NCI-H82 treated with DMSO at 0.1 percent for 48 hours (cell line): Measurements from ENCODE around the gene HADHB.
A peak's percentile ranks its signal among the peaks of the same experiment; 100 is the strongest.
"Not testable (repeated sequence)": the region's sequence is repeated elsewhere in the genome, so short reads cannot be mapped to it uniquely, and the experiment has no call there.

Experiments
- DNase-seq: peaks from one replicate; lab custom pipeline; 2025; ENCODE audit not compliant: unreplicated experiment; lab: John Stamatoyannopoulos, UW

The HADHB gene

GRCh38 chr2:26290001-26290400 lies 45.3 kb downstream of the HADHB start:
- no peak for DNase-seq

- DNase-seq: no peak
Observed at GRCh38 chr2:26292646-26293045, 47.9 kb downstream of the HADHB start.

GRCh38 chr2:26295511-26295910 lies 50.8 kb downstream of the HADHB start:
- no peak for DNase-seq

- DNase-seq: no peak
Observed at GRCh38 chr2:26297061-26297460, 52.3 kb downstream of the HADHB start.

- no peak for DNase-seq
Observed at GRCh38 chr2:26298286-26298637, 53.5 kb downstream of the HADHB start.

- DNase-seq: no peak
Observed at GRCh38 chr2:26298638-26299393, 54.1 kb downstream of the HADHB start.

- DNase-seq: no peak
Observed at GRCh38 chr2:26299471-26300101, 54.8 kb downstream of the HADHB start.

GRCh38 chr2:26300234-26300925 lies 55.6 kb downstream of the HADHB start:
- DNase-seq: peak; percentile 12

GRCh38 chr2:26302846-26303245 lies 58.1 kb downstream of the HADHB start:
- no peak for DNase-seq

- not testable (repeated sequence) for DNase-seq
Observed at GRCh38 chr2:26305094-26305493, 60.4 kb downstream of the HADHB start.

GRCh38 chr2:26305540-26305939 lies 60.8 kb downstream of the HADHB start:
- no peak for DNase-seq

GRCh38 chr2:26309921-26310320 lies 65.2 kb downstream of the HADHB start:
- no peak for DNase-seq

GRCh38 chr2:26312471-26312870 lies 67.7 kb downstream of the HADHB start:
- DNase-seq: no peak

- DNase-seq: no peak
Observed at GRCh38 chr2:26313446-26313845, 68.7 kb downstream of the HADHB start.

- no peak for DNase-seq
Observed at GRCh38 chr2:26314243-26314642, 69.5 kb downstream of the HADHB start.

- DNase-seq: no peak
Observed at GRCh38 chr2:26316041-26316440, 71.3 kb downstream of the HADHB start.

GRCh38 chr2:26316845-26317244 lies 72.1 kb downstream of the HADHB start:
- no peak for DNase-seq

- no peak for DNase-seq
Observed at GRCh38 chr2:26317377-26318105, 72.8 kb downstream of the HADHB start.

- no peak for DNase-seq
Observed at GRCh38 chr2:26318950-26319349, 74.2 kb downstream of the HADHB start.

- not testable (repeated sequence) for DNase-seq
Observed at GRCh38 chr2:26324479-26324878, 79.7 kb downstream of the HADHB start.

GRCh38 chr2:26324903-26325302 lies 80.2 kb downstream of the HADHB start:
- DNase-seq: no peak

- no peak for DNase-seq
Observed at GRCh38 chr2:26325851-26326250, 81.1 kb downstream of the HADHB start.
